SK-N-SH (cell line): ENCODE measurements around the gene TNFRSF1B. TPM values are rescaled to one million over a fixed set of nuclear protein-coding genes. Genes with fewer than 3 reads are reported as not detected.

Experiments used
- CTCF ChIA-PET: fragments of 300-600, 350-600 bp; formaldehyde crosslinking; extraction: SDS; loops from one replicate; lab custom pipeline; 2021; lab: Yijun Ruan, JAX
- POLR2A ChIA-PET: fragments of 350-600 bp; sonication (Branson Sonifier 250); formaldehyde crosslinking; extraction: SDS; loops from one replicate; lab custom pipeline; 2020; ENCODE audit warnings: antibody characterized with exemption, inconsistent platforms; lab: Yijun Ruan, JAX
- DNase-seq: peaks from one replicate; pipeline ENCODE4 v3.0.0; 2012
- H2AFZ ChIP-seq: fragments of 200-600 bp; sonication (generic); 2 replicates; pipeline ENCODE4 v1.8.1; 2016; ENCODE audit warnings: antibody characterized with exemption, mild to moderate bottlenecking, low read depth
- H3F3A ChIP-seq: fragments of 200-600 bp; sonication (generic); replicated peaks from 2 replicates; pipeline ENCODE3; 2016; ENCODE audit warnings: antibody characterized with exemption, mild to moderate bottlenecking; ENCODE audit not compliant: insufficient read depth
- H3K27ac ChIP-seq, 2 experiments: fragments of 200-500 bp in 1 of 2; fragments of 200-600 bp in 1 of 2; sonication (Bioruptor generic) in 1 of 2; sonication (generic), shearing (Covaris generic) in 1 of 2; 2 replicates each; pipeline versions ENCODE4 v1.5.1 to v1.6.1; 2014 to 2016; ENCODE audit warnings: low read depth in 2 of 2, inconsistent platforms in 1 of 2, low read length in 1 of 2, mild to moderate bottlenecking in 1 of 2, mixed read lengths in 1 of 2
- H3K27me3 ChIP-seq: fragments of 200-600 bp; sonication (generic), shearing (Covaris generic); 2 replicates; pipeline ENCODE4 v1.6.1; 2016; ENCODE audit warnings: mixed run types; ENCODE audit not compliant: insufficient read depth
- H3K36me3 ChIP-seq, 2 experiments: fragments of 200-500 bp in 1 of 2; fragments of 200-600 bp in 1 of 2; sonication (Bioruptor generic) in 1 of 2; sonication (generic) in 1 of 2; replicated peaks in 1 of 2; 2 replicates each; pipeline versions ENCODE3 to v1.5.1; 2014 to 2016; ENCODE audit warnings: low read length in 1 of 2, mild to moderate bottlenecking in 1 of 2; ENCODE audit not compliant: insufficient read depth in 2 of 2, control insufficient read depth in 1 of 2
- H3K4me1 ChIP-seq, 2 experiments: fragments of 200-500 bp in 1 of 2; fragments of 200-600 bp in 1 of 2; sonication (Bioruptor generic) in 1 of 2; sonication (generic), shearing (Covaris generic) in 1 of 2; 2 replicates each; pipeline versions ENCODE4 v1.5.1 to v1.6.1; 2014 to 2016; ENCODE audit warnings: low read depth in 1 of 2, low read length in 1 of 2, mixed run types in 1 of 2; ENCODE audit not compliant: insufficient read depth in 2 of 2, control insufficient read depth in 1 of 2
- H3K4me2 ChIP-seq: fragments of 200-600 bp; sonication (generic), shearing (Covaris generic); 2 replicates; pipeline ENCODE4 v1.6.1; 2017; ENCODE audit warnings: mixed run types
- H3K4me3 ChIP-seq, 2 experiments: fragments of 200-500 bp in 1 of 2; fragments of 200-600 bp in 1 of 2; sonication (Bioruptor generic) in 1 of 2; sonication (generic), shearing (Covaris generic) in 1 of 2; 2 replicates each; pipeline versions ENCODE4 v1.5.1 to v1.8.1; 2014 to 2016; ENCODE audit warnings: low read depth in 2 of 2, inconsistent platforms in 1 of 2, low read length in 1 of 2, mild to moderate bottlenecking in 1 of 2, mixed read lengths in 1 of 2, moderate library complexity in 1 of 2
- H3K79me2 ChIP-seq: fragments of 200-600 bp; sonication (generic); 2 replicates; pipeline ENCODE4 v1.8.1; 2017; ENCODE audit warnings: mild to moderate bottlenecking; ENCODE audit not compliant: insufficient read depth
- H3K9ac ChIP-seq: fragments of 200-600 bp; sonication (generic); 2 replicates; pipeline ENCODE4 v1.6.1; 2017; ENCODE audit warnings: mixed run types
- H3K9me2 ChIP-seq: fragments of 200-600 bp; sonication (generic); 2 replicates; pipeline ENCODE4 v1.6.1; 2017; ENCODE audit warnings: mixed run types
- H3K9me3 ChIP-seq: fragments of 200-600 bp; sonication (generic); 2 replicates; pipeline ENCODE4 v1.6.1; 2017; ENCODE audit warnings: mixed run types, mild to moderate bottlenecking, moderate library complexity
- H4K20me1 ChIP-seq: fragments of 200-600 bp; sonication (generic); 2 replicates; pipeline ENCODE4 v1.6.1; 2017; ENCODE audit warnings: mild to moderate bottlenecking, mixed run types; ENCODE audit not compliant: insufficient read depth
- CTCF ChIP-seq: fragments of 200-600 bp; sonication (generic); IDR thresholded peaks from 2 replicates; pipeline ENCODE4 v1.6.1; 2017; ENCODE audit warnings: antibody characterized with exemption, mild to moderate bottlenecking, moderate library complexity
- EZH2phosphoT487 ChIP-seq: fragments of 200-600 bp; sonication (generic); IDR thresholded peaks from 2 replicates; pipeline ENCODE4 v1.6.1; 2017; ENCODE audit warnings: low read depth, mixed run types, mild to moderate bottlenecking, antibody characterized with exemption, moderate library complexity, borderline replicate concordance
- FOXJ3 ChIP-seq: sonication (generic); formaldehyde crosslinking; IDR thresholded peaks from 2 replicates; pipeline ENCODE4 v1.5.1; 2020; ENCODE audit warnings: mild to moderate bottlenecking, missing genetic modification reagents
- FOXM1 ChIP-seq: IDR thresholded peaks from 2 replicates; pipeline ENCODE4 v1.4.0; 2012; ENCODE audit warnings: low read depth, mild to moderate bottlenecking
- GABPA ChIP-seq: IDR thresholded peaks from 2 replicates; pipeline ENCODE4 v1.4.0; 2012; ENCODE audit warnings: low read depth, mild to moderate bottlenecking
- JUND ChIP-seq: IDR thresholded peaks from 2 replicates; pipeline ENCODE4 v1.4.0; 2012
- MAX ChIP-seq: IDR thresholded peaks from 2 replicates; pipeline ENCODE4 v1.4.0; 2012; ENCODE audit warnings: low read depth
- RAD21 ChIP-seq: IDR thresholded peaks from 2 replicates; pipeline ENCODE4 v1.6.1; 2012; ENCODE audit warnings: mild to moderate bottlenecking, low read length
- RCOR1 ChIP-seq: fragments of 150-350 bp; IDR thresholded peaks from 2 replicates; pipeline ENCODE4 v1.6.1; 2017; ENCODE audit warnings: antibody characterized with exemption, low read length
- SMC3 ChIP-seq: IDR thresholded peaks from 2 replicates; pipeline ENCODE4 v1.6.1; 2012; ENCODE audit warnings: low read depth, low read length, improper control_type of control experiment
- TAF1 ChIP-seq: IDR thresholded peaks from 2 replicates; pipeline ENCODE4 v1.6.1; 2012; ENCODE audit warnings: low read depth, mild to moderate bottlenecking, low read length, moderate library complexity, borderline replicate concordance
- TCF12 ChIP-seq: IDR thresholded peaks from 2 replicates; pipeline ENCODE4 v1.4.0; 2012
- TEAD4 ChIP-seq: IDR thresholded peaks from 2 replicates; pipeline ENCODE4 v1.4.0; 2012; ENCODE audit warnings: mild to moderate bottlenecking, borderline replicate concordance; ENCODE audit not compliant: insufficient read depth
- YY1 ChIP-seq: IDR thresholded peaks from 2 replicates; pipeline ENCODE4 v1.4.0; 2012; ENCODE audit warnings: low read depth, mild to moderate bottlenecking
- WGBS: methylation state at CpG from one replicate; pipeline ENCODE4 v1.1.6; 2017; ENCODE audit warnings: low lambda C conversion rate; 5-methylcytosine and 5-hydroxymethylcytosine counted together
- polyA plus RNA-seq, 3 experiments: library from polyadenylated mRNA; depleted of rRNA; stranded (reverse); fragments of >200 nt; gene quantifications; 2 replicates each; pipeline ENCODE4 v1.2.3, GENCODE V29; 2012
- TF ChIP-seq, protein P1 (sequence below): fragments of 150-350 bp; IDR thresholded peaks from 2 replicates; pipeline ENCODE4 v1.6.1; 2016; ENCODE audit warnings: mild to moderate bottlenecking, low read depth, low read length

TNFRSF1B gene
- polyA plus RNA-seq, 1 of the 3 experiments (the other 2 are of a cell fraction): 0.36 TPM

DNA sequence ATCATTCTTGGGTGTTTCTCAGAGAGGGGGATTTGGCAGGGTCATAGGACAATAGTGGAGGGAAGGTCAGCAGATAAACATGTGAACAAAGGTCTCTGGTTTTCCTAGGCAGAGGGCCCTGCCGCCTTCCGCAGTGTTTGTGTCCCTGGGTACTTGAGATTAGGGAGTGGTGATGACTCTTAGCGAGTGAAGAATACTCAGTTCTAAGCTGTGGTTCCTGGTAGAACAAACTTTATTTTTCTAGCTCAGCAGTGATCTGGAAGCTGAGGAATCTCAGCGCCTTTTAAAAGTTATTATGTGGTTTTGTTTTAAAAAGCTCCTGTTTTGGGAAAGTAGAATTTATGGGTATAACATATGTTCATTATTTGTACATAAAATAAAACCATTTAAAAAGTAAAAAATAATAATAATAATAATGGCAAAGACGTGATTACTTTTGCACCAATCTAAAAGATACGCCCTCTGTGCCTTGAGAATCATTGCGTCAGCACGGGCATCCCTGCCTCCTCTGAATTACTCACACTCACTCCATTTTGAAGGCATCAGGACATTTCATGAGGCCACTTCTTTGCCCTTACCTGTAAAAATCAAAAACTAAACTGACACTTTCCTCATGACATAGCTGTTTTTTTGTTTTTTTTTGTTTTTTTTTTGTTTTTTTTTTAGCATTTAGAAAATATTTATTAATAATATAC is 29.7 kb upstream of the TNFRSF1B start:
- POLR2A ChIA-PET: no interaction called here

DNA sequence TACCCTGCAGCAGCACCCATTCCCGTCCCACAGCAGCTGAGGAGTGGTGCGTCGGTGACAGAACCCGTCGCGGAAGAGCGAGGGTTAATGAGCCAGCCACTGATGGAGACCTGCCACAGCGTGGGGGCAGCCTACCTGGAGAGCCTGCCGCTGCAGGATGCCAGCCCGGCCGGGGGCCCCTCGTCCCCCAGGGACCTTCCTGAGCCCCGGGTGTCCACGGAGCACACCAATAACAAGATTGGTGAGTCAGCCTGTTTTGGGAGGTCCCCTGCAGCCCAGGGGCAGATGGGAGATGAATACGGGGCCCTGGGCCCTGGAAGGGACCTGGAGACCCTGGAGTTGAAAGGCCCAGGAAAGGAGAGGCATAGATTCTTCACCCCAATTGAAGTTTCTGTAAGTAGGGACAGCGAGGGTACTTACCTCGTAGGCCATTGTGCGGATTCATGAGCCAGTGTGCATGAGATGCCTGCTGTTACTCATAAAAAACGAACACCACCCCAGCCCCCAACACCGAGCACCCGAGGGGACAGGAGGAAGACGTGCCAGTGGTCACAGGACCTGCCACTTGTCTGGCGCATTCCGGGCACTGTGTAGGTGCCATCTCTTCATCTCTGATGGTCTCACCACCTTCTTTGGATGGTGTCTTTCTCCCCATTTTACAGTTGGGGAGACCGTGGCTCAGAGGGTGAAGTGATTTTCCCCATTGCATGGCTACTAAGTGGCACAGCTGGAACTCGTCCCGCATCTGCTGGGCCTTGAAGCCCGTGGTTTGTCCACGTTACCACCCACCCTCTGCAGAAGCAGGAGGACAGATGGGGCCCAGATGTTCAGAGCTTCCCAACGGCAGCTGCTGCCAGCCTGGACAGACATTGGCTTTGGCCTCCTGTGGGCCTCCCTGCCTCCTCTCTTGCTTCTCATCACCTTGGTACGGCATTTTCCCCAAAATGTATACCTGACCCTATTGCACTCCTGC is 28.3 kb upstream of the TNFRSF1B start:
- Histone ChIP-seq H2AFZ (no peak overlapping the region), H3F3A (no peaks in the 10 kb centered on the region), H3K9me3 (no peaks in the 10 kb centered on the region), H3K79me2 (no peaks in the 10 kb centered on the region), H3K4me3 (no peak overlapping the region), H3K27me3 (no peaks in the 10 kb centered on the region), H4K20me1 (no peaks in the 10 kb centered on the region), H3K4me2 (no peak overlapping the region), H3K9me2 (no peaks in the 10 kb centered on the region), H3K4me1 (no peaks in the 10 kb centered on the region; a peak in 1 of 4 replicates), H3K9ac (no peak overlapping the region), H3K36me3 (no peaks in the 10 kb centered on the region), H3K27ac (no peak overlapping the region)
- peak; percentile 49 for DNase-seq
- WGBS: 69% methylated on average over 26 of the region's 31 CpGs
- ChIA-PET CTCF (interaction anchor here (1.6 to 9.6 kb wide), 5 partner anchors 11 to 70 kb away, joined by 4 to 98 read pairs (median 7); no protein-coding TSS in a partner anchor), POLR2A (no interaction called here)
- no peak for TF ChIP-seq RCOR1
- TF ChIP-seq GABPA: no peak
- TF ChIP-seq JUND: no peak
- no peak for TF ChIP-seq TCF12
- TF ChIP-seq, protein P1, sequence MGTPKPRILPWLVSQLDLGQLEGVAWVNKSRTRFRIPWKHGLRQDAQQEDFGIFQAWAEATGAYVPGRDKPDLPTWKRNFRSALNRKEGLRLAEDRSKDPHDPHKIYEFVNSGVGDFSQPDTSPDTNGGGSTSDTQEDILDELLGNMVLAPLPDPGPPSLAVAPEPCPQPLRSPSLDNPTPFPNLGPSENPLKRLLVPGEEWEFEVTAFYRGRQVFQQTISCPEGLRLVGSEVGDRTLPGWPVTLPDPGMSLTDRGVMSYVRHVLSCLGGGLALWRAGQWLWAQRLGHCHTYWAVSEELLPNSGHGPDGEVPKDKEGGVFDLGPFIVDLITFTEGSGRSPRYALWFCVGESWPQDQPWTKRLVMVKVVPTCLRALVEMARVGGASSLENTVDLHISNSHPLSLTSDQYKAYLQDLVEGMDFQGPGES: no peak
- no peak for TF ChIP-seq MAX
- no peak for TF ChIP-seq YY1
- no peak for TF ChIP-seq FOXJ3 (CRISPR knock-in tag)
- no peak for TF ChIP-seq SMC3

More for the DNA sequence above, 29.7 kb upstream of the TNFRSF1B start:
- Histone ChIP-seq H3K4me2 (no peak overlapping the region), H3F3A (no peaks in the 10 kb centered on the region), H3K36me3 (no peaks in the 10 kb centered on the region), H3K4me1 (no peaks in the 10 kb centered on the region; a peak in 1 of 4 replicates), H3K9me2 (no peaks in the 10 kb centered on the region), H3K9ac (no peak overlapping the region), H3K9me3 (no peaks in the 10 kb centered on the region), H3K27me3 (no peaks in the 10 kb centered on the region), H2AFZ (no peak overlapping the region), H3K79me2 (no peaks in the 10 kb centered on the region), H3K4me3 (no peak overlapping the region), H3K27ac (no peak overlapping the region), H4K20me1 (no peaks in the 10 kb centered on the region)
- TF ChIP-seq FOXM1 (no peak), TAF1 (no peak), CTCF (no peak), EZH2phosphoT487 (no peak), RAD21 (no peak), TEAD4 (no peak)
- TF ChIP-seq, protein P1: no peak
- 81% methylated on average over 8 of the region's 8 CpGs for WGBS
- CTCF ChIA-PET: interaction anchor here (0.8 to 9.6 kb wide), 5 partner anchors 12 to 71 kb away, joined by 3 to 98 read pairs (median 4); no protein-coding TSS in a partner anchor
- no peak for DNase-seq
